Heart left ventricle (tissue), 13 donors: ENCODE data around the gene CENPN.

Experiments
- CTCF ChIP-seq, 12 donors: fragments of 200-600 bp; sonication (generic) in 4 of 12; IDR thresholded peaks; one replicate each; pipeline versions ENCODE4 v1.5.0 to v1.8.0; 2018 to 2022; ENCODE audit warnings: antibody characterized with exemption in 12 of 12, mild to moderate bottlenecking in 5 of 12
- POLR2A ChIP-seq, 2 donors: fragments of 450-650 bp; IDR thresholded peaks; one replicate each; pipeline ENCODE4 v1.6.1; 2017; ENCODE audit warnings: antibody characterized with exemption in 2 of 2, mild to moderate bottlenecking in 2 of 2, moderate library complexity in 2 of 2
- donor health status: ischemic (EF 13 %, LVEDD 7.1; RV severe dilation, severe dysfunction).
- donor health status: DM: no; HTN: yes; CAD: no.
- donor health status: DM: no; HTN: no; CAD: no.
- donor health status: ischemic (EF 25% LVEDD 6.9; RV normal size, moderate dysfunction).
- donor health status: ischemic (EF 25% LVEDD 5.7; RV mildly dilated, moderate dysfunction).
- donor health status: ischemic (EF 35%, LVEDD 5.7; RV mildly dilated, moderate dysfunction).
- donor health status: nonischemic (EF 11% LVEDD 7.7; RV severe dilation, severe dysfunction).
- donor health status: DM: yes; HTN: yes; CAD: no.
- donor health status: PGD.
- donor health status: ischemic (EF 29% LVEDD 5.4; RV normal size, mild dysfunction).
- donor health status: nonischemic (EF 23%, LVEDD 6.1; RV moderate dilation, normal function).

- TF ChIP-seq CTCF (IDR thresholded peaks at IDR 0.05), result no peak
- TF ChIP-seq POLR2A (IDR thresholded peaks at IDR 0.05), result no peak
These were observed 13.7 kb upstream of the CENPN start for GRCh38 chr16:80993307-80993706.
